HEK293 (cell line): ENCODE data around the gene HOXC10.

Experiments
- BCL6B ChIP-seq: fragments of 450-650 bp; formaldehyde crosslinking; IDR thresholded peaks from 2 replicates; pipeline ENCODE4 v1.5.1; 2017; ENCODE audit warnings: missing biosample characterization, missing genetic modification characterization
- CTCF ChIP-seq: fragments of 450-650 bp; formaldehyde crosslinking; IDR thresholded peaks from 2 replicates; pipeline ENCODE4 v1.5.1; 2016; ENCODE audit warnings: missing biosample characterization, missing genetic modification characterization
- MYNN ChIP-seq: fragments of 450-650 bp; formaldehyde crosslinking; IDR thresholded peaks from 2 replicates; pipeline ENCODE4 v1.5.1; 2016; ENCODE audit warnings: missing biosample characterization, missing genetic modification characterization, borderline replicate concordance
- OSR2 ChIP-seq: fragments of 450-650 bp; formaldehyde crosslinking; IDR thresholded peaks from 2 replicates; pipeline ENCODE4 v1.5.1; 2016; ENCODE audit warnings: missing biosample characterization, missing genetic modification characterization
- PRDM2 ChIP-seq: fragments of 450-650 bp; formaldehyde crosslinking; IDR thresholded peaks from 2 replicates; pipeline ENCODE4 v1.5.1; 2016; ENCODE audit warnings: missing biosample characterization, missing genetic modification characterization, borderline replicate concordance
- WT1 ChIP-seq: fragments of 450-650 bp; formaldehyde crosslinking; IDR thresholded peaks from 2 replicates; pipeline ENCODE4 v1.5.1; 2016; ENCODE audit warnings: missing biosample characterization, missing genetic modification characterization
- ZEB2 ChIP-seq: fragments of 450-650 bp; formaldehyde crosslinking; IDR thresholded peaks from 2 replicates; pipeline ENCODE4 v1.5.1; 2016; ENCODE audit warnings: missing biosample characterization, missing genetic modification characterization
- ZNF121 ChIP-seq: fragments of 450-650 bp; formaldehyde crosslinking; IDR thresholded peaks from 2 replicates; pipeline ENCODE4 v1.5.1; 2016; ENCODE audit warnings: missing biosample characterization, missing genetic modification characterization
- ZNF138 ChIP-seq: fragments of 450-650 bp; formaldehyde crosslinking; IDR thresholded peaks from 2 replicates; pipeline ENCODE4 v1.5.1; 2016; ENCODE audit warnings: missing biosample characterization, missing genetic modification characterization, borderline replicate concordance
- ZNF580 ChIP-seq: fragments of 450-650 bp; formaldehyde crosslinking; IDR thresholded peaks from 2 replicates; pipeline ENCODE4 v1.5.1; 2016; ENCODE audit warnings: missing biosample characterization, missing genetic modification characterization
- ZNF677 ChIP-seq: fragments of 450-650 bp; IDR thresholded peaks from 2 replicates; pipeline ENCODE4 v1.5.0; 2018; ENCODE audit warnings: missing biosample characterization, mild to moderate bottlenecking, missing genetic modification characterization, moderate library complexity
- ZNF76 ChIP-seq: fragments of 450-650 bp; formaldehyde crosslinking; IDR thresholded peaks from 2 replicates; pipeline ENCODE4; 2016; ENCODE audit warnings: low read depth, missing biosample characterization, missing genetic modification characterization, borderline replicate concordance

GRCh38 chr12:54018468-54018984 is 33.6 kb downstream of the HOXC10 start:
- TF ChIP-seq OSR2 (tag by site-specific recombination) = no peak
- TF ChIP-seq ZNF580 (tag by site-specific recombination) = no peak
- 0 out of 2 replicates have a peak, but pooled peaks have one; percentile 26 for TF ChIP-seq ZNF76 (tag by site-specific recombination)
- no peak for TF ChIP-seq CTCF (tag by site-specific recombination)
- no peak for TF ChIP-seq ZNF121 (tag by site-specific recombination)
- TF ChIP-seq WT1 (tag by site-specific recombination) = no peak
- no peak; the same call in 1 of the 2 replicates for TF ChIP-seq MYNN (tag by site-specific recombination)
- no peak for TF ChIP-seq ZNF677 (tag by site-specific recombination)
- TF ChIP-seq ZNF138 (tag by site-specific recombination) = no peak
- no peak for TF ChIP-seq ZEB2 (tag by site-specific recombination)
- TF ChIP-seq BCL6B (tag by site-specific recombination) = no peak
- TF ChIP-seq PRDM2 = no peak
